Umbilical cord (tissue), 2 donors: ENCODE data around the gene ZKSCAN1. TPM values are rescaled to one million over a fixed set of nuclear protein-coding genes. Genes with fewer than 3 reads are reported as not detected.

Source experiments
- DNase-seq: peaks from one replicate; pipeline ENCODE4 v3.0.0-alpha.2; 2015; ENCODE audit warnings: low spot score
- total RNA-seq: library from RNA; depleted of rRNA; stranded (reverse); fragments of >200 nt; gene quantifications from one replicate; pipeline ENCODE4 v1.2.3, GENCODE V29; 2014; ENCODE audit warnings: low replicate concordance; ENCODE audit not compliant: insufficient read depth

The ZKSCAN1 gene
- total RNA-seq, 1 donor from 2014 or later, result 27.7 TPM

DNA sequence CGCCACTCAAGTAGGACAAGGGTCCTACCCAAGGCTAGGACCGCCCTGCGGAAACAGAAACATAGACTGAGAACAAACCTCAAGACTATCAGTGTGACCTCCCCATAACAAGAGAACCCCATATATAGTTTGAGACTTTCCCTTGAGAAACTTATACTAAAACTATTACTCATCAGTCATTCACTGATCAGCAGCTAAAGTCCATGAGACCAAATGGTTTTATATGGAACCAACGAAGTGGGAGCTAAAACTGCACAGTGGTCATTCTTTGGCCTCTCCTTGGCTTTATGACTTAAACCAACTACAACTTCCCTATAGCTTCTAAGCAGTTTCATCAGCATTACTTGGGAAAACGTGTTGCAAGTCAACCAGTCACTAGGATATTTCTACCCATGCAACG, 20.5 kb downstream of the ZKSCAN1 start:
- no peak for DNase-seq

DNA sequence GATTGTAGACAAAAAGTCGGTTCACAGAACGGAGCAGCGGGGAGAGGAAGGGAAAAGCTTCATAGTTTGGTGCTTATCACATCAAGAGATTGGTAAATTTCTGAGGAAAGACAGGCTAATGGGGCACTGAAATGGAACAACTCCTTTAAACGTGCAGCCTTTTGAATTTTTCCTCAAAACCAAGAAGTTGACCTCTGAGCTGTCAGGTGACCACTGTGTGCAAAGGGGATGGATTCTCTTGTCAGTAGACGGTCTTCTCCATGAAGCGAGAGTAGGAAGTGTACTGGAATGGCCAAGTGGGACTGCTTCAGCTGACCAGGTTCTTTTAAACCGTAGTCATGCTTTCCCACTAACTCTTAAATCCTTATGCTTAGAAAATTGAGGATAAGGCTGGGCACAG, 22.9 kb downstream of the ZKSCAN1 start:
- no peak for DNase-seq

DNA sequence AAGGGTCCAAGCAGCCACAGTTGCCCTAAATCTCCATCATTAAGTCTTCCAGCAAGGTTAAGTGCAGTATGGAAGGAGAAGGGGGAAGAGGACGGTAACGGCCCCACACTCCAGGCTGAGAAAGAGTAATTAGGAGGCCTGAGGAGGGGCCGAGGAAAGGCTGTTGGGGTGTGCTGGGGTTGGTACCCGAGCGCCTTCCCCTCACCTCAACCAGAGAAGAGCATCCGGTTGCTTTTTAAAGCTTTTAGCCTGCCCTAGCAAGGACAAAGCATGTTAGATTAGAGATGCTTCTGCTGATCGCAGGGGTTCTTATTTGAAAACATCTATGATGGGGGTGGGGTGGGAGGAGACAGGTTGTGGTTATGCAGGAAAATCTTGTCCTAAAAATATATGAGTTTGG, 25.2 kb downstream of the ZKSCAN1 start:
- DNase-seq, result no peak

- no peak for DNase-seq
These were observed 29.3 kb downstream of the ZKSCAN1 start for GRCh38 chr7:100044718-100045117.

DNA sequence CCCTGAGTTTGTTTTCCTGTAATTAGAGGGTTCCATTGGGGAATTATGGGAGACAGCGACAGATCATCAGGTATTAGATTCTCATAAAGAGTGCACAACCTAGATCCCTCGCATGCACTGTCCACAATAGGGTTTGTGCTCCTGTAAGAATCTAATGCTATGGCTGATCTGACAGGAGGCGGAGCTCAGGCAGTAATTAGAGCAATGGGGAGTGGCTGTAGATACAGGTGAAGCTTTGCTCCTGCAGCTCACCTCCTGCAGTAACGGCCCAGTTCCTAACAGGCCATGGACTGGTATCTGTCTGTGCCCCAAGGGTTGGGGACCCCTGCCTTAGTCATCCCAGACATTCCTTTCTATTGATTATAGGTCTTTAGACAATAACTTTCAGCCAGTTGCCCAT, 33.3 kb downstream of the ZKSCAN1 start:
- no peak for DNase-seq

GRCh38 chr7:100049441-100050291, 34.3 kb downstream of the ZKSCAN1 start, which contains the start of gene ZSCAN21:
Gene ZSCAN21 (plus strand): TSS chr7:100049774. CDS start chr7:100057007, 7,233 bp downstream.
- DNase-seq, result peak; percentile 90

DNA sequence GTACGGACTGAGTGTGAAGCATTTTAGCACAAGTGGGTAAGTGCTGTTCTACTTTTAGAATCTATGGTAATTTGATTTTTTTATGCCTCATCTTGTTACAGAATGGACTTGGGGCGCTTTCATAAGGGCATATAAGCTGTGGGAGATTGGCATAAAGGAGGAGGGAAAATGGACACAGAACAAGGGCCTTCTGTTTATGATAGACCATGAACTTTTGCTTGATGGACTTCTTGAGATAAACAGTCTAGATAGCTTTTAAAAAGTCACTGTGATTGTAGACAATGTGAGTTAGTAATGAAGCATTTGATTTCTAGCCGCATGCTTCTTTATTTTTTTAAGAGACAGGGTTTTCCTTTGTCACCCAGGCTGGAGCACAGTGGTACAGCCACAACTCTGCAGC, 36.2 kb downstream of the ZKSCAN1 start:
- no peak for DNase-seq

DNA sequence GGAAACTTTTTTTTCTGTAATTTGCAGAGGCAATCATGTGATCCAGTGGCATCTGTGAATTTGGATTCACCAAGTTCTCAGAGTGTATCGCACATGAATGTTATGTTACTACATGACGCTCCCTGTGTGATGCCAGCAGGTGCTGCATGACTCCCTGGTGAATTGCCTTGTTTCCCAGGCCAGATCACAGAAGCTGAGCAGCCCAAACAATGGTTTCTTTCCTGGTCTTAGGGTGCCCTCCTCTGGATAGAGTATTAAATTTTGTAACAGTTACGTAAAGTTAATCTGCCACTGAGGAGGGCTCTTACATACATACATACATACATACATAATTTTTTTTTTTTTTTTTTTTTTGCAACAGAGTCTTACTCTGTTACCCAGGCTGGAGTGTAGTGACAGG, 37.8 kb downstream of the ZKSCAN1 start:
- DNase-seq, result peak; percentile 71

- no peak for DNase-seq
These were observed 41.6 kb downstream of the ZKSCAN1 start for GRCh38 chr7:100057006-100057405.

DNA sequence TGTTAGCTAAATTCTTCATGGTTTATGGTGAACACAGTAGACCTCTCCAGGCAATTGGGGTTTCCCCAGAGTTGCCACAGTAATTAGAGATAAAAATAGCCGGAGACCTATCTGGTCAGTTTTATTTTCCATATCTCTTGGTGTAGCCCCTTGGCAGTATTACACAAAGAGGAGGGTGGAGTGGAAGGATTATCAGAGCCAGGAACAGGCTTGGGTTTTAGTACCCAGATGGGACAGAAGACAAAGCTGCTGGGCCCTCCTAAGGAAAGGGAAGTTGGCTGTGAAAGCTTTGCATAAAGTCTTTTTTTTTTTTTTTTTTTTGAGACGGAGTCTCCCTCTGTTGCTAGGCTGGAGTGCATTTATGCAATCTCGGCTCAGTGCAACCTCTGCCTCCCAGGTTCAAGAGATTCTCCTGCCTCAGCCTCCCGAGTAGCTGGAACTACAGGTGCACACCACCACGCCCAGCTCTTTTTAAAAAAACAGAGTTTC, 43.9 kb downstream of the ZKSCAN1 start:
- no peak for DNase-seq

GRCh38 chr7:100061518-100062193, 46.3 kb downstream of the ZKSCAN1 start:
- DNase-seq, result no peak

DNA sequence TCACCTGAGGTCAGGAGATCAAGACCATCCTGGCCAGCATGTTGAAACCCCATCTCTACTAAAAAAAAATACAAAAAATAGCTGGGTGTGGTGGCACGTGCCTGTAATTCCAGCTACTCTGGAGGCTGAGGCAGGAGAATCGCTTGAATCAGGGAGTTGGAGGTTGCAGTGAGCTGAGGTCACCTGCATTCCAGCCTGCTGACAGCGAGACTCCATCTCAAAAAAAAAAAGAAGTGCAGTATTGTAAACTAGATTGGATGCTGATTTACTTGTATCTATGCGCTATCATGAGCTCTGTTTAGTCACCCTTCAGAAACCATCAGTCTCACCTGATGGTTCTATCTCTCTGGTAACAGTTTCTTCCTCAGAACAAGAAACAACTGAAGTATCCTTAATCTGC, 48.0 kb downstream of the ZKSCAN1 start:
- DNase-seq, result no peak

DNA sequence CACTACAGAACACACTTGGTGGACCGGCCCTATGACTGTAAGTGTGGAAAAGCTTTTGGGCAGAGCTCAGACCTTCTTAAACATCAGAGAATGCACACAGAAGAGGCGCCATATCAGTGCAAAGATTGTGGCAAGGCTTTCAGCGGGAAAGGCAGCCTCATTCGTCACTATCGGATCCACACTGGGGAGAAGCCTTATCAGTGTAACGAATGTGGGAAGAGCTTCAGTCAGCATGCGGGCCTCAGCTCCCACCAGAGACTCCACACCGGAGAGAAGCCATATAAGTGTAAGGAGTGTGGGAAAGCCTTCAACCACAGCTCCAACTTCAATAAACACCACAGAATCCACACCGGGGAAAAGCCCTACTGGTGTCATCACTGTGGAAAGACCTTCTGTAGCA, 48.8 kb downstream of the ZKSCAN1 start:
- DNase-seq, result no peak

DNA sequence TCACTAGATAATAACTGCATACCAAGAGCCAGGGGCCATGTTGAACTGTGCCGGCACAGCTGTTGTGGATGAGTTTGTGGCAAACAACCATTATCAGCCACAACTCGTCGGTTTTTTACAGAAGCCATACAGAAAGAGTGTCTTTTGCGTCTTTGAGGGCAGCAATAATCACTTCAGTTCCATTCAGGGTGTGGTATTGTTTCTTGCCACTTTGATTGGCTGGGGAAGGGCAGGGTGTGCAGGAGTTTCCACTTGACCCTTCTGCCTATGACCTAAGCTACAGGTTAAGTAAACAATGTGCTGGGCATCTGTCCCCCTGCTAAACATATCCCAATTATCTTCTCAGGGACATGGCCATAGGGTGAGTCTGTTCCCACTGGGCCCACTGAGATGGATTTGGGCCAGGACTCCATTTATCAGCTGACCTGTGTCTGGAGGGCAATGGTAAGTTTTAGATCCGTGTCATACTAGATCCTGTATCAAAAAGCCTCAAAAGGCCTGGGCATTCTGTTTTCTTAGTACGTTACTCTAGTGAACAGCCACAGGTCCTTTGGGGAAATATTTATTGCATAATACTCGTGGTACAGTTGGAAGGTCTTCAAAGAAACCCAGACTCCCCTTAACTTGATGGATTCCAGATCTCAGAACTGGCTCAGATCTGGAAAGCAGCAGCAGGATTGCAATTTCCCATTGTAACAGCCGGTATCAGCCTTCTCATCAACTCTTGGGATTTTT, 50.2 kb downstream of the ZKSCAN1 start:
- DNase-seq, result peak; percentile 95

DNA sequence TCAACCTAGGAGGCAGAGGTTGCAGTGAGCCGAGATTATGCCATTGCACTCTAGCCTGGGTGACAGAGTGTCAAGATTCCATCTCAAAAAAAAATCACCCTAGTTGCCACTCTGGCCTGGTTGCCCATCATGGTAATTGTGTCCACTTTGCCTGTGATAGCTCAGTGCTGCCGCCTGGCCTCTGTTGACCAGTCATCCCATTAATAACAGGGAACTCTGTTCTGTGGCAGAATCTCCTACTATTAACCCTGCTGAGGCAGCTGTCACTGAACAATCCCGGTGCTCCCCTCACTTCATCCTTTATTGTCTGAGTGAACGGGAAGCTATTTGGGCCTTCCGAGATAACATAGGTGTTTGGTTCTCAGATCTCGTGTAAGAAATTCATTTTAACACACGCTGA, 51.6 kb downstream of the ZKSCAN1 start:
- DNase-seq, result no peak

DNA sequence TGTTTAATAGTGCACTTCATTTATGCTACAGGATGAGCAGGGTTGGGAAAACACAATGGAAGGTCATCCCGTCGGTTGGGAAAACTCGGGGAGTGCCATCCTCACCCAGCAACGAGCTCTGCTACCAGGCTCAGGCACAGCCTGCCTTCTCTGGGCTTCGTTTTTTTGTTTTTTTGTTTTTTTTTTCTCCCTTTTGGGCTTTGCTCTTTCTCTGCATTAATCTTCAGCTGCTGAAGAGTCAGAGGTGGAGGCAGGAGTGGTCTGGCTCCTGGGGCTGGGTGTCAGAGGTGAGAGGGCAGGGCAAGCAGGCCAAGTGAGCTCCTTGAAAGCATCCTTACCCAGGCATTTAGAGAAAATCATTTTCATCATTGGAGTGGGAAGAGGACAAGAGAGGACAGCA, 54.6 kb downstream of the ZKSCAN1 start:
- DNase-seq, result no peak

- DNase-seq, result no peak
These were observed 55.8 kb downstream of the ZKSCAN1 start for GRCh38 chr7:100071018-100071723.

GRCh38 chr7:100072462-100072861, 57.1 kb downstream of the ZKSCAN1 start:
- no peak for DNase-seq

- DNase-seq, result no peak
These were observed 59.4 kb downstream of the ZKSCAN1 start for GRCh38 chr7:100074841-100075240.

- DNase-seq, result no peak
These were observed 60.0 kb downstream of the ZKSCAN1 start for GRCh38 chr7:100075418-100075817.

- DNase-seq, result no peak
These were observed 61.8 kb downstream of the ZKSCAN1 start for GRCh38 chr7:100077205-100077604.
